Endothelial cell of umbilical vein (primary cell): ENCODE results near the gene PLBD2. TPM values are rescaled to one million over a fixed set of nuclear protein-coding genes. Genes with fewer than 3 reads are reported as not detected.

ENCODE experiments used
- BruUV-seq: library from RNA; stranded (reverse); fragments of 400-500 nt; replicated peaks from 2 replicates; lab custom pipeline; 2021; lab: Mats Ljungman, UMichigan
- CTCF ChIA-PET: fragments of 300-600, 350-600 bp; sonication (Branson Sonifier 250); formaldehyde crosslinking; loops from one replicate; lab custom pipeline; 2021; ENCODE audit warnings: antibody characterized with exemption, inconsistent platforms; lab: Charles Lee
- POLR2A ChIA-PET: fragments of 300-600, 350-600 bp; sonication (Branson Sonifier 250); formaldehyde crosslinking; loops from one replicate; lab custom pipeline; 2021; ENCODE audit warnings: antibody characterized with exemption, inconsistent platforms; lab: Charles Lee
- DNase-seq: peaks from one replicate; pipeline ENCODE4 v3.0.0-alpha.2; 2011; ENCODE audit warnings: low read depth, low spot score
- FAIRE-seq: peaks from 2 replicates; lab custom pipeline; 2011; peaks lifted over from hg19 to GRCh38; lab: Jason Lieb, UNC
- H2AFZ ChIP-seq: 2 replicates; pipeline ENCODE4 v1.6.0; 2012; ENCODE audit warnings: low read depth, low read length, control low read depth, inconsistent platforms
- H3K27ac ChIP-seq: 2 replicates; pipeline ENCODE4 v1.5.1; 2011; ENCODE audit warnings: low read depth, mild to moderate bottlenecking, control low read depth, low read length, moderate library complexity; ENCODE audit not compliant: insufficient read depth
- H3K27me3 ChIP-seq, 2 experiments: 2 replicates each; pipeline versions ENCODE4 v1.6.0 to v1.6.1; 2011; ENCODE audit warnings: low read length in 2 of 2, mixed read lengths in 1 of 2; ENCODE audit not compliant: control insufficient read depth in 2 of 2, insufficient read depth in 2 of 2
- H3K36me3 ChIP-seq, 2 experiments: 2 replicates in 1 of 2; 3 replicates in 1 of 2; pipeline ENCODE4 v1.5.1; 2011; ENCODE audit warnings: low read length in 2 of 2, mild to moderate bottlenecking in 1 of 2, moderate library complexity in 1 of 2; ENCODE audit not compliant: control insufficient read depth in 2 of 2, insufficient read depth in 2 of 2; ENCODE audit errors: extremely low read depth in 1 of 2
- H3K4me1 ChIP-seq: 3 replicates; pipeline ENCODE4 v1.5.1; 2011; ENCODE audit warnings: mild to moderate bottlenecking, low read length; ENCODE audit not compliant: control insufficient read depth, insufficient read depth; ENCODE audit errors: extremely low read depth
- H3K4me2 ChIP-seq: 2 replicates; pipeline ENCODE4 v1.6.1; 2011; ENCODE audit warnings: low read length, control low read depth, mixed read lengths; ENCODE audit not compliant: insufficient read depth
- H3K4me3 ChIP-seq, 3 experiments: fragments of 200-600 bp in 1 of 3; sonication (generic), shearing (Covaris generic) in 1 of 3; replicated peaks in 1 of 3; 2 replicates each; pipeline ENCODE4 v1.5.1; 2011 to 2016; ENCODE audit warnings: control low read depth in 3 of 3, low read length in 3 of 3, mild to moderate bottlenecking in 2 of 3, inconsistent platforms in 1 of 3, low read depth in 1 of 3, moderate library complexity in 1 of 3; ENCODE audit not compliant: insufficient read depth in 1 of 3
- H3K79me2 ChIP-seq: 2 replicates; pipeline ENCODE4 v1.6.0; 2012; ENCODE audit warnings: low read length, inconsistent platforms; ENCODE audit not compliant: control insufficient read depth, insufficient read depth
- H3K9ac ChIP-seq: replicated peaks from 2 replicates; pipeline ENCODE3; 2011; ENCODE audit warnings: low read length, control low read depth; ENCODE audit not compliant: insufficient read depth; ENCODE audit errors: extremely low read depth
- H3K9me1 ChIP-seq: replicated peaks from 3 replicates; pipeline ENCODE4 v1.6.0; 2011; ENCODE audit warnings: mild to moderate bottlenecking, low read length; ENCODE audit not compliant: control insufficient read depth, insufficient read depth; ENCODE audit errors: extremely low read depth
- H3K9me3 ChIP-seq: replicated peaks from 2 replicates; pipeline ENCODE4 v1.5.1; 2012; ENCODE audit warnings: low read length, inconsistent platforms; ENCODE audit not compliant: control insufficient read depth, insufficient read depth
- H4K20me1 ChIP-seq: replicated peaks from 2 replicates; pipeline ENCODE3; 2011; ENCODE audit warnings: mild to moderate bottlenecking, low read length; ENCODE audit not compliant: control insufficient read depth, insufficient read depth; ENCODE audit errors: extremely low read depth
- CTCF ChIP-seq, 2 donors: IDR thresholded peaks; 1 replicate in 1 of 2; 2 replicates in 1 of 2; pipeline ENCODE4 v1.5.1; 2011; ENCODE audit warnings: low read length in 2 of 2, mild to moderate bottlenecking in 2 of 2, moderate library complexity in 2 of 2, control low read depth in 1 of 2, inconsistent platforms in 1 of 2, low read depth in 1 of 2; ENCODE audit not compliant: insufficient read depth in 1 of 2; ENCODE audit errors: extremely low read depth in 1 of 2
- EZH2 ChIP-seq: IDR thresholded peaks from 2 replicates; pipeline ENCODE4 v1.6.1; 2012; ENCODE audit warnings: borderline replicate concordance, low read depth, mild to moderate bottlenecking, moderate library complexity, low read length, inconsistent platforms; ENCODE audit not compliant: severe bottlenecking
- FOS ChIP-seq: IDR thresholded peaks from 2 replicates; pipeline ENCODE4 v1.6.1; 2011; ENCODE audit warnings: mild to moderate bottlenecking, low read length, moderate library complexity, borderline replicate concordance; ENCODE audit not compliant: insufficient read depth
- GATA2 ChIP-seq: IDR thresholded peaks from 2 replicates; pipeline ENCODE4 v1.7.0; 2011; ENCODE audit warnings: low read depth, mild to moderate bottlenecking, moderate library complexity, mixed read lengths, low read length; ENCODE audit not compliant: insufficient read length, insufficient read depth
- JUN ChIP-seq: IDR thresholded peaks from 2 replicates; pipeline ENCODE4 v1.6.1; 2011; ENCODE audit warnings: borderline replicate concordance, low read depth; ENCODE audit not compliant: insufficient read length, insufficient read depth
- MYC ChIP-seq: IDR thresholded peaks from one replicate; pipeline ENCODE4 v1.6.1; 2011; ENCODE audit warnings: mild to moderate bottlenecking, low read depth, low read length
- POLR2A ChIP-seq: IDR thresholded peaks from 2 replicates; pipeline ENCODE4 v1.6.1; 2012; ENCODE audit warnings: low read depth, mild to moderate bottlenecking, control low read depth, low read length
- dilution Hi-C: fragments of 300-500 bp; cut with MboI; formaldehyde crosslinking; loops from one replicate; pipeline ENCODE4 v1.15.0; 2019; ENCODE audit warnings: low sequenced_read_pairs; ENCODE audit not compliant: extremely low pct_ligation_motif_present
- intact Hi-C: fragments of 100-400 bp; cut with micrococcal nuclease; formaldehyde crosslinking; loops from one replicate; pipeline ENCODE4 v1.10.0; 2022
- polyA plus RNA-seq, 4 experiments: library from polyadenylated mRNA; depleted of rRNA in 3 of 4; stranded (reverse) in 3 of 4; unstranded in 1 of 4; fragments of >200 nt; gene quantifications; 2 replicates each; pipeline versions ENCODE4 v1.2.1 to v1.2.3, GENCODE V29; 2011 to 2012; ENCODE audit warnings: missing spikeins in 1 of 4
- total RNA-seq: library from RNA; stranded (reverse); gene quantifications from 2 replicates; pipeline ENCODE4 v1.2.3, GENCODE V29; 2021
- TF ChIP-seq, protein P1 (sequence below): IDR thresholded peaks from 2 replicates; pipeline ENCODE4 v1.6.1; 2011; ENCODE audit not compliant: insufficient read depth, insufficient read length

The PLBD2 gene
- total and polyA plus RNA-seq, 2 donors (not counting 3 experiments of a cell fraction or from before 2014, with no cell fraction given), result 24.4 to 46.8 TPM

DNA sequence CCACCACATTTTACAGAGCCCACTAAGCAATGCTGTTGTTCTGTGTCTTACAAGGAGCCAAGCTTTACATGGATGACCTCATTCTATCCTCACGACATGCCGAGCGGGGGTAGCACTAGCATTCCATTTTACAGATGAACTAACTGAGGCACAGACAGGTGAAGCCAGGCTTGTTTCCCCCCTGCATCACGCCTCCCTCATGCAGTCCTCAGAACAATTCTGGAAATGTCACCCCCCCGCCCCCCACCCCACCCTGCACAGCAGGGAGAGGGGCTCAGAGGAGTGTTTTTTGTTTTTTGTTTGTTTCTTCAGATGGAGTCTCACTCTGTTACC lies 25.0 kb upstream of the PLBD2 start:
- TF ChIP-seq EZH2 (no peak), CTCF (IDR thresholded peaks at IDR 0.05; ENCODE audit: extremely low read depth in 1 of 2, insufficient read depth in 1 of 2, low read depth in 1 of 2, low read length in 2 of 2) (no peak), JUN (peak; percentile 11), GATA2 (no peak), POLR2A (no peak), FOS (no peak), MYC (no peak)
- TF ChIP-seq, protein P1, sequence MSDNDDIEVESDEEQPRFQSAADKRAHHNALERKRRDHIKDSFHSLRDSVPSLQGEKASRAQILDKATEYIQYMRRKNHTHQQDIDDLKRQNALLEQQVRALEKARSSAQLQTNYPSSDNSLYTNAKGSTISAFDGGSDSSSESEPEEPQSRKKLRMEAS, result no peak
- no peaks in the 10 kb centered on the region for H3K27me3 ChIP-seq
- dilution Hi-C loops, result no loop called here
- no TSS peak for BruUV-seq
- ChIA-PET POLR2A (no interaction called here), CTCF (interaction anchor here (0.6 kb wide), 1 partner anchor 44 kb away, joined by 3 read pairs; no protein-coding TSS in a partner anchor)
- no peak overlapping the region for H3K9ac ChIP-seq
- no peaks in the 10 kb centered on the region for H4K20me1 ChIP-seq
- peak; percentile 8 for FAIRE-seq
- no peak overlapping the region for H2AFZ ChIP-seq
- peak overlapping the region; percentile 5 for H3K4me2 ChIP-seq
- DNase-seq, result no peak
- no peaks in the 10 kb centered on the region for H3K9me1 ChIP-seq
- no peaks in the 10 kb centered on the region for H3K36me3 ChIP-seq
- no peak overlapping the region for H3K4me3 ChIP-seq
- H3K79me2 ChIP-seq, result peaks cover 6% of the 10 kb centered on the region
- no peaks in the 10 kb centered on the region for H3K9me3 ChIP-seq
- peaks cover 25% of the 10 kb centered on the region for H3K4me1 ChIP-seq
- intact Hi-C loops, result loop anchor here (10.0 kb wide), 1 partner anchor 109 kb away; the partner anchor contains the start of gene TPCN1
- no peak overlapping the region for H3K27ac ChIP-seq
